Liver (tissue), 9 donors: Measurements from ENCODE around the gene NPEPPS. TPM values are rescaled to one million over a fixed set of nuclear protein-coding genes. Genes with fewer than 3 reads are reported as not detected.

Source experiments
- DNase-seq: peaks from one replicate; pipeline ENCODE4 v3.0.0-alpha.2; 2017; ENCODE audit warnings: low spot score
- H3K27ac ChIP-seq, 2 donors: one replicate each; pipeline ENCODE4 v1.7.0; 2013; ENCODE audit warnings: inconsistent platforms in 2 of 2, low read length in 2 of 2, control low read depth in 1 of 2, low read depth in 1 of 2, mild to moderate bottlenecking in 1 of 2
- H3K27me3 ChIP-seq, 4 donors: one replicate each; pipeline versions ENCODE4 v1.6.1 to v1.7.0; 2013; ENCODE audit warnings: low read length in 3 of 4, inconsistent platforms in 1 of 4, mild to moderate bottlenecking in 1 of 4, moderate library complexity in 1 of 4; ENCODE audit not compliant: control insufficient read depth in 4 of 4, insufficient read depth in 4 of 4
- H3K36me3 ChIP-seq, 4 donors: one replicate each; pipeline versions ENCODE4 v1.6.1 to v1.7.0; 2013; ENCODE audit warnings: low read length in 3 of 4, mild to moderate bottlenecking in 3 of 4, low read depth in 1 of 4, moderate library complexity in 1 of 4; ENCODE audit not compliant: control insufficient read depth in 4 of 4, insufficient read depth in 3 of 4
- H3K4me1 ChIP-seq, 4 donors: one replicate each; pipeline versions ENCODE4 v1.6.1 to v1.7.0; 2013; ENCODE audit warnings: low read length in 3 of 4, mild to moderate bottlenecking in 3 of 4, moderate library complexity in 1 of 4; ENCODE audit not compliant: control insufficient read depth in 4 of 4, insufficient read depth in 4 of 4
- H3K4me3 ChIP-seq, 3 donors: one replicate each; pipeline versions ENCODE4 v1.6.1 to v1.7.0; 2013; ENCODE audit warnings: low read length in 3 of 3, control low read depth in 1 of 3, low read depth in 1 of 3, mild to moderate bottlenecking in 1 of 3
- H3K9ac ChIP-seq, 2 donors: one replicate each; pipeline ENCODE4 v1.7.0; 2013; ENCODE audit warnings: low read length in 2 of 2, mild to moderate bottlenecking in 2 of 2, moderate library complexity in 2 of 2, control low read depth in 1 of 2, low read depth in 1 of 2
- H3K9me3 ChIP-seq, 4 donors: one replicate each; pipeline versions ENCODE4 v1.6.1 to v1.7.0; 2013; ENCODE audit warnings: low read length in 3 of 4; ENCODE audit not compliant: control insufficient read depth in 4 of 4
- ATF3 ChIP-seq: IDR thresholded peaks from 2 replicates; pipeline ENCODE4 v1.6.1; 2016; ENCODE audit warnings: antibody characterized with exemption
- CTCF ChIP-seq: fragments of 150-350 bp; IDR thresholded peaks from 2 replicates; pipeline ENCODE4 v1.5.1; 2017; ENCODE audit warnings: improper control_type of control experiment, low read depth, low read length; ENCODE audit not compliant: missing input control
- EGR1 ChIP-seq, 2 donors: IDR thresholded peaks; 2 replicates each; pipeline ENCODE4 v1.6.1; 2016 to 2018; ENCODE audit warnings: antibody characterized with exemption in 2 of 2, low read depth in 2 of 2
- FOXA1 ChIP-seq: IDR thresholded peaks from 2 replicates; pipeline ENCODE4 v1.6.1; 2016; ENCODE audit warnings: antibody characterized with exemption
- FOXA2 ChIP-seq: IDR thresholded peaks from 2 replicates; pipeline ENCODE4 v1.6.1; 2016; ENCODE audit warnings: antibody characterized with exemption
- GABPA ChIP-seq, 2 donors: IDR thresholded peaks in 1 of 2; conservative IDR thresholded peaks in 1 of 2; 2 replicates each; pipeline ENCODE4 v1.6.1; 2016; ENCODE audit warnings: antibody characterized with exemption in 2 of 2, mild to moderate bottlenecking in 1 of 2, moderate library complexity in 1 of 2
- HNF4A ChIP-seq, 2 donors: conservative IDR thresholded peaks; 2 replicates each; pipeline ENCODE4 v1.6.1; 2016; ENCODE audit warnings: antibody characterized with exemption in 2 of 2, mild to moderate bottlenecking in 2 of 2
- HNF4G ChIP-seq: IDR thresholded peaks from 2 replicates; pipeline ENCODE4 v1.6.1; 2016; ENCODE audit warnings: antibody characterized with exemption
- JUND ChIP-seq, 2 donors: IDR thresholded peaks; 2 replicates each; pipeline ENCODE4 v1.6.1; 2016; ENCODE audit warnings: antibody characterized with exemption in 2 of 2
- MAX ChIP-seq: IDR thresholded peaks from 2 replicates; pipeline ENCODE4 v1.6.1; 2016; ENCODE audit warnings: antibody characterized with exemption
- NR2F2 ChIP-seq: IDR thresholded peaks from 2 replicates; pipeline ENCODE4 v1.6.1; 2016; ENCODE audit warnings: antibody characterized with exemption
- RAD21 ChIP-seq, 2 donors: IDR thresholded peaks; 2 replicates each; pipeline ENCODE4 v1.6.1; 2016; ENCODE audit warnings: antibody characterized with exemption in 2 of 2, mild to moderate bottlenecking in 2 of 2
- REST ChIP-seq: IDR thresholded peaks from 2 replicates; pipeline ENCODE4 v1.6.1; 2016; ENCODE audit warnings: antibody characterized with exemption, mild to moderate bottlenecking
- RXRA ChIP-seq, 2 donors: IDR thresholded peaks; 2 replicates each; pipeline ENCODE4 v1.6.1; 2017 to 2018; ENCODE audit warnings: antibody characterized with exemption in 2 of 2, mild to moderate bottlenecking in 1 of 2
- SP1 ChIP-seq: IDR thresholded peaks from 2 replicates; pipeline ENCODE4 v1.6.1; 2018; ENCODE audit warnings: antibody characterized with exemption, mild to moderate bottlenecking
- TAF1 ChIP-seq: conservative IDR thresholded peaks from 2 replicates; pipeline ENCODE4 v1.6.1; 2016; ENCODE audit warnings: antibody characterized with exemption, mild to moderate bottlenecking
- YY1 ChIP-seq: IDR thresholded peaks from 2 replicates; pipeline ENCODE4 v1.6.1; 2016; ENCODE audit warnings: antibody characterized with exemption, mild to moderate bottlenecking
- ZBTB33 ChIP-seq: IDR thresholded peaks from 2 replicates; pipeline ENCODE4 v1.6.1; 2016; ENCODE audit warnings: antibody characterized with exemption
- WGBS: extraction: QIAGEN DNeasy Blood & Tissue Kit; methylation state at CpG from one replicate; pipeline ENCODE4 v1.1.7; 2013; 5-methylcytosine and 5-hydroxymethylcytosine counted together
- polyA plus RNA-seq, 2 donors: library from polyadenylated mRNA; stranded (reverse) in 1 of 2; unstranded in 1 of 2; fragments of 200-250 nt in 1 of 2; fragments of >200 nt in 1 of 2; fragmentation: Nextera tagmentation in 1 of 2; extraction: Ambion mirVana in 1 of 2; gene quantifications; one replicate each; pipeline versions ENCODE4 v1.2.1 to v1.2.3, GENCODE V29; 2013 to 2015
- total RNA-seq, 2 donors: library from RNA; depleted of rRNA; stranded (reverse); fragments of >200 nt; gene quantifications; one replicate each; pipeline ENCODE4 v1.2.3, GENCODE V29; 2014
- donor health status: healthy.
- donor health status: healthy.
- donor health status: healthy.
- donor health status: healthy.
- donor health status: healthy.

The NPEPPS gene
- total and polyA plus RNA-seq, 4 donors, result 12.0 to 61.9 (median 46.4) TPM

GRCh38 chr17:47604598-47604927 is 73.7 kb downstream of the NPEPPS start:
- Histone ChIP-seq H3K4me1 (no peaks in the 10 kb centered on the region), H3K9ac (no peak overlapping the region), H3K9me3 (no peaks in the 10 kb centered on the region), H3K4me3 (no peak overlapping the region), H3K27me3 (no peaks in the 10 kb centered on the region), H3K36me3 (peaks cover 13 to 49% (median 31%) of the 10 kb centered on the region in 4 donors), H3K27ac (no peak overlapping the region)
- WGBS, result 79% methylated on average over 1 of the region's 1 CpG
- TF ChIP-seq FOXA2, result no peak
- TF ChIP-seq GABPA (IDR thresholded peaks at IDR 0.05 in 1 of 2, conservative IDR thresholded peaks at IDR 0.05 in 1 of 2), result no peak
- no peak for TF ChIP-seq ATF3
- no peak for TF ChIP-seq RXRA (IDR thresholded peaks at IDR 0.05)
- no peak for TF ChIP-seq MAX
- TF ChIP-seq FOXA1, result no peak
- no peak for TF ChIP-seq TAF1
- TF ChIP-seq REST, result no peak
- no peak for TF ChIP-seq NR2F2
- no peak for TF ChIP-seq HNF4G
- TF ChIP-seq HNF4A (conservative IDR thresholded peaks at IDR 0.05), result no peak
- DNase-seq, result no peak

GRCh38 chr17:47605011-47605410 is 74.1 kb downstream of the NPEPPS start:
- DNase-seq, result no peak
- 92% methylated on average over 1 of the region's 1 CpG for WGBS
- Histone ChIP-seq H3K9me3 (no peaks in the 10 kb centered on the region), H3K9ac (no peak overlapping the region), H3K36me3 (peaks cover 9 to 46% (median 29%) of the 10 kb centered on the region in 4 donors), H3K27ac (no peak overlapping the region), H3K4me1 (no peaks in the 10 kb centered on the region), H3K27me3 (no peaks in the 10 kb centered on the region), H3K4me3 (no peak overlapping the region)
- TF ChIP-seq REST (no peak), ATF3 (no peak), SP1 (no peak), EGR1 (IDR thresholded peaks at IDR 0.05; ENCODE audit: low read depth in 2 of 2) (no peak), YY1 (no peak), FOXA1 (no peak), HNF4A (conservative IDR thresholded peaks at IDR 0.05) (no peak), MAX (no peak), ZBTB33 (no peak), RAD21 (IDR thresholded peaks at IDR 0.05) (no peak), GABPA (IDR thresholded peaks at IDR 0.05 in 1 of 2, conservative IDR thresholded peaks at IDR 0.05 in 1 of 2) (no peak), NR2F2 (no peak), HNF4G (no peak), FOXA2 (no peak), JUND (IDR thresholded peaks at IDR 0.05) (no peak), CTCF (no peak), TAF1 (no peak)
